GM18498 (cell line): ENCODE results near the gene SHISA4.
"Not testable (repeated sequence)": the region's sequence is repeated elsewhere in the genome, so short reads cannot be mapped to it uniquely, and the experiment has no call there.

ENCODE experiments used
- ATAC-seq: cut with Tn5 transposase; IDR thresholded peaks from one replicate; pipeline ENCODE4 v1.9.1; 2021; ENCODE audit warnings: mild to moderate bottlenecking, moderate library complexity; ENCODE audit not compliant: unreplicated experiment

SHISA4 gene

GRCh38 chr1:201921952-201922558 is 33.4 kb downstream of the SHISA4 start:
- no peak for ATAC-seq

DNA sequence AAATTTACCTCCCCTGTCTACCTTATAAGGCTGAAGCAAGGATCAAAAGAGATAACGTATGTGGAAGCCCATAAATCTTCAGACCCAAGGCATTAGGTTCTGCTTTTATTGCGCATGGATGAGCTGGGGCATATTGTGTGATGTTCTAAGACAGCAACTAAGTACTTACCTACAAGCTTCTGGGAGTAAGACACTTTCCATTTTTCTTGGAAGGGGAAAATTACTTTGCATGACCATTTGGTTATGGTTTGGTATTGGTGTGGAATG is 36.5 kb downstream of the SHISA4 start:
- no peak for ATAC-seq

GRCh38 chr1:201925981-201926645 is 37.4 kb downstream of the SHISA4 start:
- no peak for ATAC-seq

- ATAC-seq = no peak
Measured at GRCh38 chr1:201928266-201928665, 39.6 kb downstream of the SHISA4 start.

- ATAC-seq = no peak
Measured at GRCh38 chr1:201930137-201930536, 41.4 kb downstream of the SHISA4 start.

DNA sequence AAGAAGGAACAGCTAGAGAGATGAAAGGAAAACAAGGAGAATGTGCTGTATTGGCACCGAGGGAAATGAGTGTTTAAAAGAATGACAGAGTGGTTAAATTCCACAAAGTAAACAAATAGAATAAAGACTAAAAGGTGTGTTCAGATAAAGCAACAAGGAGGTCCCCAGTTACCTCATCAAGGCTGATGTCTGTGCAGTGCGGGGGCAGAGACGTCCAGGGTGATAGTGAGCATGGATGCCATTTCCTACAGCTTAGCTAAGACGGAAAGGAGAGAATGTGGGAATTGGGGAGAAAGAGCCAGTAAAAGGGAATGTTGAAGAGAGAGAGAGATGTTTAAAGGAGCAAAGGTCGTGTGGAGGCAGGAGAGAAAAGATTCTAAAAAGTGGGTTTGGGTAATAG is 42.1 kb downstream of the SHISA4 start:
- no peak for ATAC-seq

- no peak for ATAC-seq
Measured at GRCh38 chr1:201933840-201934430, 45.2 kb downstream of the SHISA4 start.

DNA sequence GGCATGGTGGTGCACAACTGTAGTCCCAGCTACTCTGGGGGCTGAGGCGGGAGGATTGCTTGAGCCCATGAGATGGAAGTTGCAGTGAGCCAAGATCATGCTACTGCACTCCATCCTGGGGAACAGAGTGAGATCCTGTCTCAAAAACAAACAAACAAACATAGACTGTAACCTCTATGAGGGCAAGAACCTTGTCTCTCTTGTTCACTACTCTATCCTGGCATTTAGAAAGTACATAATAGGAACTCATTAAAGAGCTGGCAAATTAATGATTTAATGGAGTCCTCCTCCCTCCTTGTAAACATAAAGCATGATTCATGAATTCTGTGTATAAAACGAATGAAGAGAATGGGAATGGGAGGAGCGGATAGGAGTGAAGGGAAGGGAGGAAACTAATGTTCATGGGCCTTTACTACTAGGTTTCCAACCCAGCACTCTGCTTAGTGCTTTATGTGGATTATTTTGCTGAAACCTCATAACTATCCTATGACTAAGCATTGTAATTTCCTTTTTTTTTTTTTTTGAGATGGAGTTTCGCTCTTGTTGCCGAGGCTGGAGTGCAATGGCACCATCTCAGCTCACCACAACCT is 49.0 kb downstream of the SHISA4 start:
- ATAC-seq = no peak

DNA sequence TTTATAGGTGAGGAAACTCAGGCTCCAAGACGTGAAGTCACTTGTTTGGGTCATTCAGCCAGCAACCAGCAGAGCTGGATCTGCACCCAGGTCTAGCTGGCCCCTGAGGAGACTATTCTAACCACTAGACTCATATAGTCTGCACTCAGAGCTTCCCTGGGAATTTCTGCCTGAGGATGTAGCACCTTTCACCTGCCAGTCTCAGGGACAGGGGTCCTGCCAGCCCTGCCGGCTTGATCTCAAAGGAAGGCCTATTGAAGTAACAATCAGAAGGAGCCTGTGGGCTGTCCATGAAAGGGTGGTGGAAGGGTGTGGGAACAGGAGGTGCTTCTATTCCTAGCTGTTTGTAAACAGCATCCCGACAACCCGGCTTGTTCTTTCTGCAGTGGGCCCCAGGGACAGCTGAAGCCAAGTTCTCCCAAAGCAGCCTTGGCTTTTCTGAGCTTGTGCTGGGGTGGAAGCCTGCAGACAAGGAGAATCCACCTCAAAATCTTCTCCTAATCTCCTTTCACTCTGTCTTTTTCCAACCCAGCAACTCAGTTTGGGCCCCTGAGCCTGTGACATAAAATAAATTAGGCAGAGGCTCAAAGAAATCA is 49.8 kb downstream of the SHISA4 start:
- ATAC-seq = no peak

GRCh38 chr1:201939148-201939547 is 50.5 kb downstream of the SHISA4 start:
- ATAC-seq = no peak

DNA sequence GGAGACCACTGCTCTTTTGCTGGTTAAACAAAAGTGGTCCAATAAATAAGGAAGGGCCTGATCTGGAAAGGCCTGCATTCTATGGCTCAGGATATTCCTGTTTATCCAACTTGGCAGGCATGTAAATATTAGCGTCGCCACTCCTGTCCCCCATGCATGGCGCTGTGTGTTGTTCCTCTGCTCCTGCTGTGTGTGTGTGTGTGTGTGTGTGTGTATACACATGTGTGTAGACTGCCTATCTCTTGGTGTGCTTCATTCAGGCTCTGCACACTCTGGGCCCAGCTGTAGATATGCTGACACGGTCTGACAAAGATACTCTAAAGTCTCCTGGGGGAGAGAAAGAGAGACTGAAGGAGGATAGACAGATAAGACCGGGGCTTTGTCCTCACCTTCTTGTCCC is 50.9 kb downstream of the SHISA4 start:
- no peak for ATAC-seq

GRCh38 chr1:201940316-201940715 is 51.6 kb downstream of the SHISA4 start:
- not testable (repeated sequence) for ATAC-seq

- ATAC-seq = no peak
Measured at GRCh38 chr1:201941420-201942128, 52.9 kb downstream of the SHISA4 start.

GRCh38 chr1:201942129-201942495 is 53.4 kb downstream of the SHISA4 start:
- ATAC-seq = no peak
